NCI-H446 (cell line): ENCODE measurements around the gene PRG2.

Experiments used
- DNase-seq, 2 experiments: peaks; one replicate each; lab custom pipeline; 2025; lab: John Stamatoyannopoulos, UW

The PRG2 gene

DNA sequence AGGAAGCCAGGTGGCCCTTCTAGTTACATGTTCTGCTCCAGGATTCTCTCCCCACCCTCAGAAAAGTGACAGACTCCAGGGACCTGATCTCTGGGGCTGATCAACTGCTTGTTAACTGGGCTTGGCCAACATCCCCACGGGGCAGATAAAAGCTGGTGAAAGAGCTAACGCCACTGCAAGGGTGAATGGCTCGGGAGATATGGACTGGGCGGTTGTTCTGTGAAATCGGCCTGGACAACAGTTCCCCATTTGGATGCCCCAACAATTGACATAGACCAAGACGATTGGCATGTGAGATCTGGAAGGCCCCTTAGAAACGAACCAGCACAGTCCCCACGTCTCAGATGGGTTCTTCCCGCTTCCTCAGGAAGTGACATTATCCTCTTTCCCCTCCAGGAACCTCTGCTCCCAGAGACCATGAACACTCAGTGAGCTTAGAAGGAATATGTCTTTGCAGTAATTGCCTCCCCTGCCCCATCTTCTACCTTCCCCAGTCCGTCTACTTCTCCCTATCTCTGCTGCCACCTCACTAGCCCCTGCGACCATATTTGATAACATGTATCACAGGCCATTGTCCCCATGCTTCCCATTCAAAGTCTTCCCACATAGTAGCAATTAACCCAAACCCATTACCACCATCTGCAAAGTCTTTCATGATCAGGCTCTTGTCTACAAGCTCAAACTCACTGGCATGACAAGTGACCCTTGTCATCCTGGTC is 5.6 kb upstream of the PRG2 start:
- DNase-seq: no peak

GRCh38 chr11:57394203-57394965 is 3.9 kb upstream of the PRG2 start:
- DNase-seq: no peak

DNA sequence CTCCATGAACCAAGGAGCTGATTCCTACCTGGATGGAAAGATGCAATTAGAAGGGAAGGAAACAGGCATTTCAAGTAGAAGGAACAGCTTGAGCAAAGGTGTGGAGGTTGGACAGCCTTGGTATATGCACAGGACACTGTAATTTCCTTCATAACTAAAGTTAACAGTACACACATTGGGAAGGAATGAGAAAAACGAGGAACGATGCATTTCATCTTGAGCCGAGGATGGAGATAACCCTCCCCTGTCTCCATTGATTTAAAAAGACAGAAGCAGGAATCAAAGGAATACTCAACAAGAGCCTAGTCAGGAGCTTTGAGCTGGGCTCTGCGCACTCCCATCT is 2.3 kb upstream of the PRG2 start:
- no peak for DNase-seq

DNA sequence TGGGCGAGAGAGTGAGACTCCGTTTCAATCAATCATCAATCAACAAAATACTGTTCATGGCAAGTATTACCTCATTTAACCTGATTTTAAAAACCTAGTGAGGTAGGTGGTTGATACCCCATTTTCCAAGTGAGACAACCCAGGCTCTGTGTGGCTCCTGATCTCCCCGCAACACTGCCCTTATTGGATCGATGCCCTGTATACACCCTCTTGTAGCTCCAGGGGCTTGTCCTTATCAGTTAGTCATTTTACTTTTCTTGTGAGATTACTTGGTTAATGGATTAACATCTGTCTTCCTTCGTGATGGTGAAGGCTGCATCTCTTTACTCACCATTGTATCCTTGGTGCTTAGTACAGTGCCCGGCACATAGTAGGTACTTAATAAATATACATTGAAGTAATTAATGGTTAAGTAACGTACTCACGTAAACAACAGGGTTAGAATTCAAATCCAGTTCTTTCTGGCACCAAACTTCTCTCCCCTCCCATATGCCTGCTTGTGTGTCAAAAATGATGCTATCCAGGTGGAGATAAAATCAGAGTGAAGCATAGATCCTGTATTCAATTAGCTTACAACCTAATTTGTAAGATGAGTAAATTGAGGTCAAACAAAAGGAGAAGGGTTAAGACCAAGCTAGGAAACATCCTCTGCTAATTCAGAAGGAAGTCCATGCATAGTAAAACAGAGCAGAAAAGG is 1.8 kb upstream of the PRG2 start:
- DNase-seq: no peak

- no peak for DNase-seq
Observed at GRCh38 chr11:57391539-57391938, 1.1 kb upstream of the PRG2 start.

GRCh38 chr11:57391111-57391510 is 661 bp upstream of the PRG2 start:
- no peak for DNase-seq

GRCh38 chr11:57387289-57388030 is 3.0 kb downstream of the PRG2 start:
- DNase-seq: peak in 1 of 2 experiments; percentile 28

DNA sequence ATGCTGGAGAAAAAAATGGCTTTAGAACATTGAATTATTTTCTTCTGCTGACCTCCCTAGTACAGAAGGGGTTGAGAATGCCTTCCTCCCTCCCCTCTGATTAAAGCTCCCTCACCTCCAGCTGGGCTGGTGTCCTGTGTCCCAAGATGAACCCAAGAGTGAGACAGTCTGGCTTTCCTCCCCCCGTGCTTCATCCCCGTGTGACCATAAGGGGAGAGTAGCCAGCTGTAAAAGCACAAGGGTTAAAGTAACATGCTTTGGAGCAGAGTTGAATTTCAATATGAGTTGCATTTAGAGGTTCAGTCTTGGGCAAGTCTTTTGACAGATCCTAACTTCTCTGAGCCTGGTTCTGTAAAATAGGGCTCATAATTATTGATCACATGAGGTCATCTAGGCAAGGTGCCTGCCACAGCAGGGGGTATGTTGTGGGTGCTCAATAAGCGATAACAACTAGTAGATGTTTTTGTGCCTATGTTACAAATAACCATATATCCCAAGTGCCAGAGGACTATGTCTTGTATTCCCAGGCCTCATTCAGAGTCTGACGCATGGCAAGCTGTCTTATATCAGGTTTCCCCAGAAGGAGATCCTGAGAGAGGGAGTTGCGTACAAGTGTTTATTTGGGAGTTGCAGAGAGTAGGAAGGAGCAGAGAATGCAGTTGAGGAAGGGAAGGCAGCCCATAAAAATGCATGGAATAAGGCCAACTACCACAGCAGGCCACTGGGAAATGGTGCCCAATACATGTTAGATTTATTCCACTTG is 4.1 kb downstream of the PRG2 start:
- no peak for DNase-seq

DNA sequence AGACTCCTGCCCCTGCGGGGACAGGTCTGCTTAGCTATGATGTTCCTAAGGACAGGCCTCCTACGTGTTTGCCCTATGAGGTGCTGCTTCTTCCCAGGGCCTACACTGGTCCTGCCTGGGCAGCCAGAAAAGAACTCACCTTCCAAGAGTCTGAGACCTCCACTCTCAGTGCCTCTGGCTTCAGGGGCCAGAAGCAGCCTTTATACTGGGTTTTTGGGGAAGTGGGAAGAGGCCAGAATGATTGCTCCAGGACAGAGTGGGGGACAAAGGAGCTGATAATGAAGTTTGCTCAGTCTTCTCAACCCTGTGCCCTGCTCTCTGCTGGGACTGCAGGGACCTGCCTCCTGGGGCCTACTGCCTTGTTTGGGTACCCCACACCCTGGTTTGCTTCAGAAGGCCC is 9.5 kb downstream of the PRG2 start, which contains the start of gene PRG3:
Gene PRG3, minus strand, starts transcription at position 176 of the 400 bp plus-strand sequence. CDS start 442 bp downstream, outside the sequence.
- DNase-seq: no peak

- no peak for DNase-seq
Observed at GRCh38 chr11:57379732-57380131, 10.7 kb downstream of the PRG2 start.

DNA sequence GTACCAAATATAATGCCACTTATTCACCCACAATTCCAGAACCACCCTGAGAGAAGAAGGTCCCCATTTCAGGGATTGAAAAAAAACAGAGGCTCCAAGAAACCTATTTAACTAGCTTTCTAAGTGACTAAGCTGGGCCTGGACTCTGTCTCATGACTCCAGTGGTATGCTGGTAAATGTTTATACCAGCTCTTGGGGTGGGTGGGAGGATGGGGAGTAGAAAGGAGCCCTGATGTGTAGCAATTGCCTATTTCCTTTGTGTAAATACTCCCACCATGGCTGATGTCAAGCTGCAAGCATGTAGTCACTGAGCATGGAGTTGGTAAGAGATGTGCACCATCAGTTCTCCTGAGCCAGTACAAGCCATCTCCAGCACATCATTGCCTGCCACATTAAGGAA is 12.3 kb downstream of the PRG2 start:
- no peak for DNase-seq

GRCh38 chr11:57377107-57377506 is 13.3 kb downstream of the PRG2 start:
- DNase-seq: no peak

DNA sequence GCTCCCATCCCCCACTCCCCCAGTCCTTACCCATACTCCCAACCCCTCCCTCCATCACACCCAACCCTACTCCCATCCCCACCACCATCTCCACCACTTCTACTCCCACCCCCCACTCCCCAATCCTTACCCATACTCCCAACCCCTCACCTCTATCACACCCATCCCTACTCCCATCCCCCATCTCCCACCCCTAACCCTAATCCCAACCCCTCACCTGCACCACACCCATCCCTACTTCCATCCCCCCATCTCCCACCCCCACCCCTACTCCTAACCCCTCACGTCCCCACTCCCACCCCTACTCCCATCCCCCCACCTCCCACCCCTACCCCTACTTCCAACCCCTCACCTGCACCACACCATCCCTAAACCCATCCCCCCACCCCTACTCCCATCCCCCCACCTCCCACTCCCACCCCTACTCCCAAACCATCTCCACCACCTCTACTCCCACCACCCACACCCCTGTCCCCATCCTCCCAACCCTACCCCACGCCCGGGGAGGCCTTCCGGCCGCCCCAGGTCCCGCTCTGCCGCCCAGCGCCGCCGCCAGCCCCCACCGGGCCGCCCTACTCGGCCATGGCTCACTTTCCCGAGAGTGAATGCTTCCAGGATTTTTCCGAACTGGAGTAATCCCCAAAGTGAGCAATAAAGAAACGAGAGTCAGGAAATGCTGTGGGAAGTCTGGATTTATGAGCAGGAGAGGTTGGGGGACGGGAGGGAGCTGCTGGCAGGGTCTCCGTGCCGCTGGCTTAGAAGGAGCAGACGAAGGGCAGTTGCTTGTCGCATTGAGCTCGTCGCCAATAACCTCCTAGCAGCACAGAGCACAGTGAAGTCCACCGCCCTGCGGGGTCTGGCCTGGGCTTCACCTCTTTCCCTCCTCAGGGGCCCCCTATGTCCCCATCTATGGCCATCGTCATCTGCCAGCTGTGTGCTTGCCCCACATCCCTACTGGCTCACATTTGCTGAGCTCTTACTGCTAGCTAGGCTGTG is 14.1 kb downstream of the PRG2 start:
- no peak for DNase-seq

DNA sequence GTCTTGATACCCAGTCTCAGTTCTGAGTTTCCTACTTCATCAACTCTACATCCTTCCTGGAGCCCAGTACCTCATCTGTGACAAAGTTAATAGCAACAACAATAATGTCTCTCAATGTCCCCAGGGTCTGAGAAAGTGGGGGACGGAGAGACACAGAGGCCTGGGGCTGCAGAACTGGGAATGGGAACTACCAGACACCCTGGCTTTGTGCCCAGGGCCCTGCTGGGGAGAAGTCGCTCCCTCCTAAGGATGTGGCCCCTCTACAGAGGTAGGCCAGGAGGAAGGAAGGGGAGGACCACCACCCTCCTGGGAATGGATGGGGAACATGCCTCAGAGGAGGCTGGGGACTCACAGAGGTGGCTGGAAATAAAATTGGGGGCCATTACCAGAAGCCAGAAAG is 15.0 kb downstream of the PRG2 start:
- no peak for DNase-seq

DNA sequence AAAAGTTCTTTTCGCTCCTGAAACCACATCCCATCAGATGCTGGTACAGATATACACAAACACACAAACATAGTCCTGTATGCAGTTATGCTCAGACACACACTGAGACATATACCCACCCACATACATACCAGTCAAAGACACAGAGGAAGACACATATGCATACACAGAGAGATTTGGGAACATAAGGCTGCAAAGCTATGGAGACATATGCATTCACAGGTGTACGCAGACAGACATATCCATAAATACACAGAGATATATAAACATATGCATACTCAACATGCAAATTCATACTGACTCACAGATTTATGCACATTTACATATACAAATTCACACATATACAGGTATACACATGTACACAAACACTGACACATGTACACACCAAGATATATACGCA is 15.5 kb downstream of the PRG2 start:
- DNase-seq: no peak

DNA sequence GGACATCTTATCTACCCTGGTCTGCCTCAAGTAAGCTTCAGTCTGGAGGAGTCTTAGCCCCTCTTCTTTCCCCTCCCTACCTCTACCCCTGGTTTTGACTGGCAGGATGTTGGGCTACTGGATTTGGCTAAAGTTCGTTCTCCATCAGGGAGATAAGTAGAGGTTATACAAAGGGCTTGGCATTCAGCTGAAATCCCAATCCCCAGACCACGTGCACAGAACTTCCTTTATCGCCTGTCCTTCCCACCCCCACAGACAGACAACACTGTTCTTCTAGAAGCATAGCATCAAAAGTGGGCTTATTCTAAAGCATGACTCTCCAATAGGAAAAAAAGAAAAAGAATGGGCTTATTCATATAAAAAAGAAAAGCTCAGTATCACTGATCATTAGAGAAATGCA is 17.3 kb downstream of the PRG2 start:
- no peak for DNase-seq

DNA sequence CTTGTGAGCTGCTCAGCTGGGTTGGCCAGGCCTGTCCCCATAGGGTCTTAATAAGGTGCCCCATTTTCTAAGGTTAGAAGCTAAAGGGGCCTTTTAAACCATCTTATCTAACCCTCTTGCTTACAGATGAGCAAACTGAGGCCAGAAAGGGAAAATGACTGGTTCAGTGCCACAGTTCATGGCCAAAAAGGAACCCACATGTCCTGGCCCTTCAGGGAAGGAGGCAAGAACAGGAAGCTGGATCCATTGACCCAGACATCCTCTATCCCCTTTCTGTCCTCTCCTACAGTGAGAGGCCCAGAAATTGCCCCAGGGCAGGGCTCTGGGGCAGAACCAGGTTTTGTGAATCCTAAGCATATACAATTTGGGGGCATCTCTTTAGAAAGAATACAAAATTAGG is 19.5 kb downstream of the PRG2 start:
- no peak for DNase-seq

- no peak for DNase-seq
Observed at GRCh38 chr11:57370251-57370650, 20.2 kb downstream of the PRG2 start.

DNA sequence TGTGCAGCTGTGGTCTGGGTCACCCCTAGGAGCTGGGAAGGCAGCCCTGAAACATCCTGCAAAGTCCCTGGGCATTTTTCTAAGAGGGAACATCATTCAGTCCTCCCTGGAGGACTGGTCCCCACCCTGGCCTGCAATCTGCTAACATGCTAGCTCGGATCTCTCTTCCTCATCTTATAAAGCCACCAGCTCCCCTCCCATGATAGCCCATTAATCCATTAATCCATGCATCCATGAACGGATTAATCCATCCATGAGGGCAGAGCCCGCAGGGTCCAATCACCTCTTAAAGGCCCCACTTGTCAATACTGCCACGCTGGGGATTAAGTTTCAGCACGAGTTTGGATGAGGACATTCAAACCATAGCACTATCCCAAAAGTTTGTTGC is 21.6 kb downstream of the PRG2 start:
- no peak for DNase-seq

DNA sequence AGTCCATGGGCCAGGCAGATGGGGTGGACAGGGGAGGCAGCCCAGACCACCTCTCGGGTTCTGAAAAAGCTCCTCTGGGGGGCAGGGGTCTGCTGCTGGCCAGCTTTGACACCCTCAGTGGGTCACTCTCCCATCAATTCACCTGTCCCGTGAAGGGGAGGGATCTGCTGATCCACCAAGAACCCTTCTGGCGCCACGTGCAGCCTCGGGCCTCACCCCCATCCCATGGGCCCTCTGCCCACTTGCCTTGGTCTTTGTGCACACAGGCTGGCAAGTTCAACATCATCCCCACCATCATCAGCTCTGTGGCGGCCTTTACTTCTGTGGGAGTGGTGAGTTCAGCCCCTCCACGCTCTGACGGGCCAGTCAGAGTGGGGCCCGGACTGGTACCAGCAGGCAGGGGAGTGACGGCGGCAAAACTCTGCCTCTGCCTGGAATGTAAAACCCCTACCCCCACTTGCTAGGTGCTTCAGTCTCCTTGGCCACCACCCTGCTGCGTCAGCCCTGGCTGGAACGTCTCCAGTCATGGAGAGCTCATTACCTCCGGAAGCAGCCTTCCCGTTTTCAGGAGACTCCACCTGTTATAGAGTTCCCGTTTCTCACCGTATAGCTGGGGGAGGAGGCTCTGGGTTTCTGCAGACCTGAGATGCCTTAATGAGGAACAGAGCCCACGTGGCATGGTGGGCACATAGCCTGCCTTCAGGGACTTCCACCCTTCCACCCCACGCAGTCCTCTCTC is 22.2 kb downstream of the PRG2 start:
- DNase-seq: no peak
